C1 segment of cervical spinal cord (tissue), 14 donors: ENCODE measurements around the gene VIL1.
A peak's percentile ranks its signal among the peaks of the same experiment; 100 is the strongest.

Experiments
- DNase-seq, 14 donors: peaks; one replicate each; lab custom pipeline; 2025; lab: John Stamatoyannopoulos, UW

Gene VIL1

GRCh38 chr2:218394298-218395089, 24.4 kb upstream of the VIL1 start:
- no peak for DNase-seq

GRCh38 chr2:218395090-218395444, 23.9 kb upstream of the VIL1 start:
- DNase-seq, result no peak

- no peak for DNase-seq
Observed at GRCh38 chr2:218395456-218395825, 23.5 kb upstream of the VIL1 start.

GRCh38 chr2:218395826-218396687, 22.9 kb upstream of the VIL1 start:
- DNase-seq, result peak; percentile 68 to 98 (median 96)

GRCh38 chr2:218396688-218397462, 22.0 kb upstream of the VIL1 start:
- DNase-seq, result peak in 11 of 14 donors; percentile 53 to 88 (median 80)

- peak in 1 of 14 donors; percentile 47 for DNase-seq
Observed at GRCh38 chr2:218397463-218397819, 21.5 kb upstream of the VIL1 start.

- DNase-seq, result peak in 8 of 14 donors; percentile 46 to 78 (median 66)
Observed at GRCh38 chr2:218397820-218398436, 21.0 kb upstream of the VIL1 start.

- peak in 11 of 14 donors; percentile 58 to 83 (median 69) for DNase-seq
Observed at GRCh38 chr2:218398437-218399390, 20.2 kb upstream of the VIL1 start.

GRCh38 chr2:218399391-218400166, 19.3 kb upstream of the VIL1 start, which contains the start of gene CTDSP1:
Gene CTDSP1, plus strand, starts transcription at chr2:218399868. Its CDS starts 223 bp downstream, at chr2:218400091.
- peak; percentile 60 to 95 (median 88) for DNase-seq

- peak in 7 of 14 donors; percentile 31 to 73 (median 59) for DNase-seq
Observed at GRCh38 chr2:218400167-218400929, 18.6 kb upstream of the VIL1 start.

- no peak for DNase-seq
Observed at GRCh38 chr2:218400930-218401881, 17.7 kb upstream of the VIL1 start.

GRCh38 chr2:218401890-218402289, 17.0 kb upstream of the VIL1 start:
- DNase-seq, result no peak

- DNase-seq, result no peak
Observed at GRCh38 chr2:218402491-218402901, 16.4 kb upstream of the VIL1 start.

GRCh38 chr2:218402911-218403411, 16.0 kb upstream of the VIL1 start:
- DNase-seq, result no peak

GRCh38 chr2:218403810-218404209, 15.1 kb upstream of the VIL1 start:
- no peak for DNase-seq

GRCh38 chr2:218404351-218405085, 14.4 kb upstream of the VIL1 start:
- no peak for DNase-seq
